CD4-positive, alpha-beta T cell treated with Interleukin-21 for 1 hour (primary cell): ENCODE results near the gene EVC.
"Not testable (repeated sequence)": the region's sequence is repeated elsewhere in the genome, so short reads cannot be mapped to it uniquely, and the experiment has no call there.

ENCODE experiments used
- DNase-seq: peaks from one replicate; pipeline ENCODE4 v3.0.0-alpha.2; 2020

EVC gene

DNA sequence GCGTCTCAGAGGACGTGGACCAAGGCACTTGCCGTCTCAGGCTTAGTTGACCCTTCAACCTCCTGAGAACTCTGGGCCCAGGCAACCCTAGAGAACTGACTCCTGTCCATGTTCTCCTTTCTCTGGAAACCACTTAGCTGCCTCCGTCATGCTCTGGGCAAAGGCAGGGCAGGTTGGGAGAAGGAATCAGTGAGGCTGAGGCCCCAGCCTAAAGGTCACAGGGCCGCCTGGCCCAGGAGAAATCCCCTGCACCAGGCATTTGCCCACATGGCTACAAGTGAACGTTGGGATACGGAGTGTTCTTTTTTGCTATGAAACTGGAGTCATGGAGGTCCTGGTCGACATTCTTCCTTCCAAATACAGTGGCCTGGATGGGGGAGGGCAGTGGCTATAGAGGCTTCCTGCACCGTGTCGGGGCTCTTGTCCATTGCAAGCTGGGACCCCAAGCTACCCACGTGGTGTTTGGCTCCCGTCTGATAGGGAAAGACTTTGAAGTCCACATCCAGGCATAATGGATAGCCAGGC lies 105.9 kb downstream of the EVC start:
- DNase-seq, result no peak

- no peak for DNase-seq
These were observed 110.8 kb downstream of the EVC start for GRCh38 chr4:5821665-5822358.

- DNase-seq, result no peak
These were observed 111.6 kb downstream of the EVC start for GRCh38 chr4:5822619-5823018.

- no peak for DNase-seq
These were observed 112.7 kb downstream of the EVC start for GRCh38 chr4:5823542-5824211.

GRCh38 chr4:5824227-5824626 lies 113.2 kb downstream of the EVC start:
- DNase-seq, result no peak

DNA sequence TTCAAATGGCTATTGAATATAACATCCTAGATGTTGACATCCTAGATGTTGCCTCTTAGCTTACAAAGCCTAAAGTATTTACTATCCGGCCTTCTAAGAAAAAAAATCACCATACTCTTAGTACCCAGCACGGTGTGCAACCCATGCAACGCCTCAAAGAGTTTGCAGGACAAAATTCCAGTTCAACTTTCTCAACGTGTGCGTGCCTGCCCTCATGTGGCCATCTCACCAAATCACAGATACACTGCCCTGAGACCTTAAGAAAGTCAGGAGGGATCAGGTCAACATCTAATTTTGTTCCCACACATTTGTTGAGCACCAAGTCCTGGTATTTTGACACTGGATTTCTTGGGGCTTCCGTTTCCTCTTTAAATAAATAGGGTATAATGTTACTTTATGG lies 113.6 kb downstream of the EVC start:
- DNase-seq, result no peak

- DNase-seq, result no peak
These were observed 114.5 kb downstream of the EVC start for GRCh38 chr4:5825321-5826041.

DNA sequence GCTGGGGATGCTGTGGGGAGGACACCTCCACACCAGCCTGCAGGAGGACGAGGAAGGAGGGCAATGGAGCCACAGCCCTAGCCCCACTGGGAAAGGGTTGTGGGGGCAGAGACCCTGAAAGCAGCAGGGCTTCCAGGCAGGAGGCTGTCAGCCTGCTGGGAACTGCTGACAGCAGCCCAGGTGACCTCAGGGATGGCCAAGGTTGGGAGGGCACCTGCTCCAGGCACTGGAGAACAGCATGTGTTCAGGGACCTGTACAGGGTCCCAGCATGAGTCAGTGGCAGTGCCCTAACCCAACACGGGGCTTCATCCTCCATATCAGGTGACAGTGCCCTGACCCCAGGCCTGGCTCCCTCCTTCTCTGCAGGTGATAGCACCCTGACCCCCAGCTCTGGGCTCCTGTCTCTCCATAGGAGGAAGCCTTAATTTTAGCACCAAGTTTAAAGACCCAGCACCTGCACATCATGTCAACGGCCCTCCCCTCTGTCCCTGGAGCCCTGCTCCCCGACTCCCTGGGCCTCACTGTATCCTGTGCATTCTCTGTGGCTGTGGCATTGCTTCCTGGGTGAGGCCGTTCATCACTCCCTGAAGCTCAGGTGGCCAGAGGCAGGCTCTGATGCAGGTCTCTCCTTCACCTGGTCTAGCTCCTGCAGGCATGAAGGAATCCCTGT lies 115.6 kb downstream of the EVC start:
- no peak for DNase-seq

DNA sequence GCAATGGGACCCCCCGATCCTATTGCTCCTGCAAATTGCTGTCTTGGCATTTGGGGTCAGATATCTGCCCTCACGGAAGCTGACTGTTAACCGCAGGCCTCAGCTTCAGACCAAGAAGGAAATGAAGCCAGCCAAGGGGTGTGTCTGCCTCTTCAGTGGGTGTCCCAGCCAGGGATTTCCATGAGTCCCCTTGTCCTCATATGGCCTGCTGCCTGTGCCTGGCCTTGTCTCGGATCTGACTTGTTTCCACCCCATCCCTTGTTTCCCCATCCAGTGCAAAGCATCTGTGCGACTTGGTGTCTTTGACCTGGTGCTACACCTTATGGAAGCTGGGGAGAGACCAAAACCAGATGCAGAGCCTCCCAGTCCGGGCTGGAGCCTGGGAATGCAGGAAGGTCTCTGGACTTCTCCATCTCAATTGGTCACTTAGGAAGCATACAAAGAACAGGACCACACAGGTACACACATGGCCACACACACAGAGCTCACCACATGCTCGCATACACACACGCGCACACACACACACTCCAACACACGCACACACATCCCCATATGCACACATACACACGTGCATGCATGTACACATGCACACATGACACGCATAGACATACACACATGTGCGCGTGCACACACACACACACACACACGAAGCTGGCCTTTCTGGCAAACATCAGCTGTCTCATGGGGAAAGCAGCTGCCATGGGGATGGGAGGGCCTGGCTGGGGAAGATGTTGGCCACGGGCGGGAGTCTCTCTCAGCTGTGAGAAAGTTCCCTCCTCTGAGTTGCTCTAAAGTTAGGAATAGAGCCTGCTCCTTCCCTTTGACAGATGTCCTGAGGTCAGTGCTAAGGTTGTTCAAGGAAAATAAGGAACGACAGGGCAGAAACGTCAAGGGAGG lies 116.4 kb downstream of the EVC start:
- DNase-seq, result no peak

GRCh38 chr4:5828005-5828391 lies 117.0 kb downstream of the EVC start:
- DNase-seq, result no peak

GRCh38 chr4:5836943-5837342 lies 125.9 kb downstream of the EVC start:
- no peak for DNase-seq

GRCh38 chr4:5837483-5837882 lies 126.5 kb downstream of the EVC start:
- not testable (repeated sequence) for DNase-seq

DNA sequence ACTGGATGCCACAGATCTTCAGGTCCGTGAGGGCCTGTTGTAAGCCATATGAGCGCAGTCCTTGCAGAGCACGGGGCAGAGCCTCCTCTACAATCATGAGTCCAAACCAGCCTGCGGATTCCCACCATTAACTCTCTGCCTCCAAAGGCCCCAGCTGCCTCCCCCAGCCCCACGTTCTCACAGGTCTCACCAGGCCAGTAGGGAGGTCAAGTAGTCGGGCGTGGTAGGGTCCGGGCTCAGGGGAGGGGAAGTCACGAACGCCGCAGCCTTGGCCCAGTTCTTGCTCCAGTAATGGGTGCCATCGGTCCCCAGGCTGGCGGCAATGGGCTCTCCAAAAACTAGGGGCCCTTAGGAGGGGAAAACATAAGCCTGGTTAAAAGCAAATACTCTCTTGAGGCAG lies 128.3 kb downstream of the EVC start:
- no peak for DNase-seq

DNA sequence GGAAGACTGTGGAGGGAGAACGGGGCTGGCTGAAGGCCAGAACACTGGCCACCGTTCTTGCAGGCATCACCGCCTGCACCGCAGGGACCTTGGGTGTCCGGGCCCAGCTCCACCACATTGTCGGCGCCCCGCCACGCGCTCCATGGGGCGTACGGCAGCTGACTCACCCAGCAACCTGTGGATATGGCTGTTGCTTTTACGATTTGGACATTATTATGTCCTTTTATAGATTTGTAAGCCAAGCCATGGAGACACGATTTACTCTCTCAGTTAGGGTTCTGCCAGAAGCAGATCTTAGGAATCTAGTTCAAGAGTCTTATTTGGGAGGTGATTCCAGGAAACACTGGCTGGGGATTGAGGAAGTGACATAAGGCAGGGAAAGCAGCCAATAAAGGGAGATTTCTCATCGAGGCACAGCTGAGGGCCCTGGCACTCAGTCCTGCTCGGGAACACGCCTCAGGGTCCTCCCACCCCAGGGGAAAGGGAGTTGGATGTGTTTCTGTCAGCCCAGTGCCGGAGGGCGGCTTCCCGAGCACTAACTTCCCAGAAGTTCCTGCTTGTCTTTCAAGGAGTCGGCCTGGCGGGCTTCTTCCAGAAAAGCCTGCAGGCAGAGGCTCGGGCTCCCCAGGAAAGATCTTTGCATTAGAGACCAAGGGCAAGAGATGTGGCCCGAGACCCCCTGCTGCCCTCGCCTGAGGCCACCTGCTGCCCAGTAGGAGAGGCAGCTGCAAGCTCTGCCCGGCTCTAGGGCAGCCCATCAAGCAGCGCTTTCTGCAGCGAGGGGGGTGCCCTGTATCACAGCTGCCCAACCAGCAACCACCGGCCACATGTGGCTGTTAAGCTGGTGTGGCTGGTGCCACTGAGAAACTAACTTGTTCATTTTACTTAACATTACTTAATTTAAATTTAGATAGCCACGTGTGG lies 129.0 kb downstream of the EVC start:
- DNase-seq, result no peak

- no peak for DNase-seq
These were observed 131.5 kb downstream of the EVC start for GRCh38 chr4:5842456-5842855.

DNA sequence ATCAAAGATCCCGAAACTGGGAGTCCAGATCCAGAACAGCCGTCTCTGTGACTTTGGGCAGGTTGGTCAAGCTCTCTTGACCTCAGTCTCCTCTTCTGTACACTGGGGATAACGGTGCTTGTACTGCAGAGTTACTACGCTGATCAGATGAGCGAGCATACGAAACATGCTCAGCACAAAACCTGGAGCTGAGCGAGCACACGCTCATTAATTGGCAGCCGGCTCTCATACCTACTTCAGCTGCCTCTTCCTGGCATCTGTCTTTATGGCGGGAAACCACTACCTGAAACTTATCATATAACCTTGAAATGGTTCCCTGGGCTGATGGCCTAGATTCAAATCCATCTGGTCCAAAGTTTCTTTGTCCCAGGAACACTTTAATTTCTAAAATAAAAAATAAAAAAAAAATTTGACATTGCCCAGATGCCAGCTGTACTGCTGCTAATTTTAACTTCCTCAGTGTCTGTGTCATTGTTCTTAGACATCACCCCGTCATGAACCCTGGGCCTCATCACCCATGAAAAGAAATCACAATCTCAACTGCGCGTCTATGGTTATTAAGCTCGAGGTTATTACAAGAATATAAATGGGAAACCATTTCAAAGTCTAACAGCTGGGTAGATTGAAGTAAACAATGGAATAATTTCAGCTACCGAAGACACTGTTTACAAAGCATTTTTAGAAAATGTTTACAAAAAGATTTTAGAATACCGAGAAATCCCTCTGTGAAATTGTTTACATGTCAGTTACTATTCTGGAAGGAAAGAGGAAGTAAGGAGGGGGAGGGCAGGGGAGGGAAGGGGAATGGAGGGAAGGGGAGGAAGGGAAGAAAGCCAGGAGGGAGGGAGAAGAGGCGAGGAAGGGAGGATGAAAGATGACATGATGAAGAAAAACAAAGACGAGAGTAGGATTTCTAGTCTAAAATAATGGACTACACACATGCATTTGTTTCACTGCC lies 132.9 kb downstream of the EVC start:
- no peak for DNase-seq

DNA sequence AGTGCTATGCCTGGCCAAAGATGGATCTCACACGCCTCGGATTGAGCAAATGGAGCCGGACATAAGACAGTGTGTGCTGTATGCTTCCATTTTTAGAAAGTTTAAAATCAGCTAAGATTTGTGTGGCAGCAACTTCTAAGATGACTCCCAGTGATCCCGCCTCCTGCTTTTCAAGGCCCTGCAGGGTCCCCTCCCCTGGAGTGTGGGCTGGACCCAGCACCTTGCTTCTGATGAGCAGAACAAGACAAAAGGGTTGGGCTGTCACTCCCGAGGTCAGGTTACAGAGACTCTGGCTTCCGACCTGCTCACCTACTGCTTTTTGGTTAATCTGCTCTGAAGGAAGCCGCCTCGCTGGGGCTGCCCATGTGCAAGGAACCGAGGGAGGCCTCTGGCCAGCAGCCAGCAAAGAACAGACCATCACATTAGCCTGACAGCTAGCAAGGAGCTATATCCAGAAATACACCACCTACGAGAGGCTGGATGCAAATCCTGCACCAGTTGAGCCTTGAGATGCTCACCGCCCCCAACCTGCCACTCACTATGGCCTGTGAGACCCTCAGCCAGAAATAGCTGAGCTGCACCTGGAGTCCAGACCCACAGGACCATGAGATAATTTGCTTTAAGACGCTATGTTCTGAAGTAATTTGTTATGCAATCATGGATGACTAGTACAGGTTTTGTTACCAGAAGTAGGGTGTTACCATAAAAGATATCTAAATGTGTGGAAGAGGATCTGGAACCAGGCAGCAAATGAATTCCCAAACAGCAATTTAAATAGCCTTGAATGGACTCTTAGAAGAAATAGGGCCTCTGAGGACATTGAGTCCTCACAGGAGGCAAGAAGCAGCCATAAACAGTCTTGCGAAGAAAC lies 134.3 kb downstream of the EVC start:
- DNase-seq, result no peak

DNA sequence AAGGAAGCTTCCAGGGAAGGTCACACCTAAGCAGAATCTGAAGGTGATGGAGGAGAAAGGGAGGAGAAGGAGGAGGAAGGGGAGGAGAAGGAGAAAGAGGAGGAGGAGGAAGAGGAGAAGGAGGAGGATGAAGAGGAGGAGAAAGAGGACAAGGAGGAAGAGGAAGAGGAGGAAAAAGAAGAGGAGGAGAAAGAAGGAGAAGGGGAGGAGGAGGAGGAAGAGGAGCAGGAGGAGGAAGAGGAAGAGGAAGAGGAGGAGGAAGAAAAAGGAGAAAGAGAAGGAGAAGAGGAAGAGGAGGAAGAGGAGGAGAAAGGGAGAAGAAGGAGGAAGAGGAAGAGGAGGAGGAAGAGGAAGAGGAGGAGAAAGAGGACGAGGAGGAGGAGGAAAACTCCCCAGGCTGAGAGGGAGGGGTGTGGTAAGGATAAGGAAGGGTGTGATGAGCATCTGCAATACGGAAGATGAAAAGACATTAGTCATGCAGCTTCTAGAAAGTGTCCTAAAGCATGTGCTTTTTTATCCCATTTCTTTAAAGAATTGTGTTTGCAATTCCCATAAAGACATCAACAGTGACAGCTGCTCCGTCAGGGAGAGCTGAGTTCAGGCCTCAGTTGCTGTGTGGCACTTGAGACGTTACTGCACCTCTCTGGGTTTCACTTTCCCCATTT lies 140.8 kb downstream of the EVC start:
- DNase-seq, result no peak
